Measurements from ENCODE around the gene IFT25.

Gene IFT25

GRCh38 chr1:53927376-53927881 is 18.1 kb downstream of the IFT25 start:
- DNase-seq (ENCODE audit: low spot score), result no peak

- no peak for DNase-seq (ENCODE audit: low spot score)
These were observed 25.8 kb downstream of the IFT25 start for GRCh38 chr1:53919675-53920066.

GRCh38 chr1:53918343-53918742 is 27.2 kb downstream of the IFT25 start:
- no peak for DNase-seq (ENCODE audit: low spot score)

GRCh38 chr1:53913352-53914033 is 32.0 kb downstream of the IFT25 start:
- DNase-seq (ENCODE audit: low spot score), result no peak

- DNase-seq (ENCODE audit: low spot score), result no peak
These were observed 34.1 kb downstream of the IFT25 start for GRCh38 chr1:53911442-53911841.

DNA sequence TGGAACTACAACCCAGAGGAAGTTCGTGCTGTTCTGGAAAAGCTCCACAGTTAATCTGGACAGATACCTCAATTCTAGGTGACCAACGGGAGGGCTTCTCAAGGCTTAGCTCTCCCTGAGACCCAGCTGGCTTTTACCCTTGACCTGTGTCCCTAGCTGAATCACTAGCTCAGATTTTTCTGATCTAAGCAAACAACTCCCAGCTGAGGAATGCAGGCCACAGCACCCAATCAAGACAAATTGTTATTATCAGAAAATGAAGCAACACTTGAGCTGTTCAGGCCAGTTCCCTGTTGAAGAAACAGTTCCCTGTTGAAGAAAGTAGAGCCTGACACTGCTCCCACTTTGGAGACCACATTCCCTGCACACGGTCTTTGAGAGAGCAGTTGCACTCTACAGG is 35.6 kb downstream of the IFT25 start:
- DNase-seq (ENCODE audit: low spot score), result no peak

GRCh38 chr1:53906121-53906520 is 39.4 kb downstream of the IFT25 start:
- no peak for DNase-seq (ENCODE audit: low spot score)

- no peak for DNase-seq (ENCODE audit: low spot score)
These were observed 40.0 kb downstream of the IFT25 start for GRCh38 chr1:53905509-53905908.

DNA sequence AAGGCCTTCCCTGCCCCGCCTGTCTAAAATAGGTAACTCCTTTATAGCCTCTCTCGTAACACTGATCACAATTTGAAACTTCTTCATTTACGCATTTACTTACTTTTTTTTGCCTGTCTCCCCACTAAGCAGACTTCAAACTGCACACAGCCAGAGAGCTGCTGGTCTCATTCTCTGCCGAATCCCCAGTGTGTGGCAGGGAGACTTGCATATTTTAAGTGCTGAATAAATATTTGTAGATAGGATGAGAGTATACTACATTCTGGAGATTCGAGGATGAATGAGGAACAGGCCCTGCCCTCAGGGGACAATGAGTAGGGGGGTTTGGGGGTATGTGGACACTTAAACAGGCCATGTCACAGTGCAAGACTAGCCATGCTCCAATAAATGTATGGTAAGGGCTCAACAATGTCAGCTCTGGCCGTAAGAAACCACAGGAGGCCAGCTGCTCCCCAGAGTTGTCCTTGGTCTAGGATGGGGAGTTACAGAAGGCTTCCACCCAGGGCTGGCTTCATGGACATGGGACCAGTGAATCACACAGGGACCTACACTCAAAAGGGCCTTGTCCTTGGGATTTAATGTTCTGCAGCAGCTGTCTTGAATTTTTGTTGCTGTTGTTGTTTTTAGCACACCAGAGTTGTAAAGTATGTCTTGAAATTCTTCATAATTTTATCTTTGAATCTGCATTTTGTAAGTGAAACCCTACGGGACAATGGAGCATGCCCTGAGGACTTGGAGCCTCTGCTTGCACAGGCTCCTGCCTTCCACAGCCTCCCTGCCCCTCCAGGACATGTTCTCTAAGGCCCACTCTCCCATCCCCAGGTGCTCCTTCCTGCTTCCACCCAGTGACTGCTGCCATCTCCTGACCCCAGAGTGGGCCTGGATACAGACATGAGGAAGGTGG is 43.0 kb downstream of the IFT25 start:
- DNase-seq (ENCODE audit: low spot score), result no peak

DNA sequence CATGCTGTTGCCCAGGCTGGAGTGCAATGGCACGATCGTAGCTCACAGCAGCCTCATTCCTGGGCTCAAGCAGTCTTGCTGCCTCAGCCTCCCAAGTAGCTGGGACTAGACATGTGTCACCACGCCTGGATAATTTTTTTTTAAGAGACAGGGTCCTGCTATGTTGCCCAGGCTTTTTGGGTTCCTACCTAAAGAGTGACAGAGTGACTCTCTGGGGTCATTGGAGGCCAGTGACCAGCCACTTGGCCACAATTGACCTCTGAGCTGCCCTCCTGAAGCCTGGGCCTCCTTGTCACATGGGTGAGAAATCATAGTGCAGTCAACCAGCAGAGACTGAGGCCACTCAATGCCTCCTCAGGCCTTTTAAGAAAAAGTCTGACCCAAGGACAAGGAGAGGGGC is 45.8 kb downstream of the IFT25 start:
- DNase-seq (ENCODE audit: low spot score), result no peak

DNA sequence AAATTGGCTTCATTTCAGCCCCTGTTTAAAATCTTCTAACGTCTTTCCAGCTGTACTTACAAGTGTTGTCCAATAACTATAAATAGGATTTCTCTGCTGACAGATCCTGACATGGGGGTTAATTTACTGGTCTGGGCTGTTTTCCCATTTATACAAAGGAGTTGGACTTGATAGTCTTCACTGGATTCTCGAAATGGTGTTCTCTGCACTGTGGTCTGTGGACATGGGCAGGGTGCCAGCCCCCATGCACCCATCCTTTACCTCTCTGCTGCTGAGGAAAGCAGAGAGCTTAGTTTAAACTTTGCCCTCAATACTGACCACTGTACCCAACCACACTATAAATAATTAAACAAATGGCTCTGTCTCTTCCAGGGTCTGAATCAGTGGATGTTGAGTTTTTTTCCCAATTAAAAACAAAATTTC is 46.3 kb downstream of the IFT25 start:
- DNase-seq (ENCODE audit: low spot score), result no peak

GRCh38 chr1:53896635-53897229 is 48.8 kb downstream of the IFT25 start:
- no peak for DNase-seq (ENCODE audit: low spot score)

DNA sequence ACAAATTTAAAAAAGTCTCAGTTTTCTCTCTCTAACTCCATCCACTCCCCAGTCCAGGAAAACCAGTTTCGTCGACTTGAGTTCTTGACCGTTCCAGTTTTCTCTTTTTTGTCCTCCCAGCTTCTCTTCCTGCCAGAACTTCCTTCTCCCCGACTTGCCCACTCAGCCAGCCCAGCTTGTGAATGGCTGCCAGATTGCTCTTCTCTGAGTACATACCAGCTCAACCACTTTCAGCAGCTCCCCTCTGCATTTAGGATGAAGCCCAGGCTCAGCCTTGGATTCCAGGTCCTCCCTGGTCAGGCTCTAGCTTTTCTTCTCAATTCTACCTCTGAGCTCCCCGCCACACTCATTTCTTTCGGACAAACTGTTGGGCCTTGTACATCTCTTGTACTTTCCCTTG is 50.1 kb downstream of the IFT25 start:
- no peak for DNase-seq (ENCODE audit: low spot score)

GRCh38 chr1:53894644-53895043 is 50.9 kb downstream of the IFT25 start:
- DNase-seq (ENCODE audit: low spot score), result no peak

- DNase-seq (ENCODE audit: low spot score), result no peak
These were observed 51.4 kb downstream of the IFT25 start, which contains the start of gene DIO1 for GRCh38 chr1:53893999-53894636. Gene DIO1, plus strand, starts transcription at chr1:53894187. Its CDS starts 24 bp downstream, at chr1:53894211.

GRCh38 chr1:53892911-53893310 is 52.6 kb downstream of the IFT25 start:
- DNase-seq (ENCODE audit: low spot score), result no peak

DNA sequence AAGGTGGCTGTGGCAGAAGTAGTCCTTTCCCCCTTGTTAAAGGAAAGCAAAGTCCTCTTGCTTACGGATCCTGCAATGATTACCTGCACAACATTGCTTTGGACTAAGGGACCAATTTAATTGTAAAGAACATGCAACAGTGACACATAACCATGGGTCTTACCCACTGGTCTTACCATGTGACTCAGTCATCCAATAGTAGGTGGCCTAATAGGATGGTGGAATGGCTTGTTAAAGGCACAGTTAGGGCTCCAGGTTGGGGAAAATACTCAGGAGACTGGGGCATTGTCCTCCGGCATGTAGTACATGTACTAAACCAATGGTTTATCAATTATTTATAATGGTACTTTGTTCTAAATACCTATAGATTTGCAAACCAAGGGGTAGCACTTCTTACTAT is 53.8 kb downstream of the IFT25 start:
- DNase-seq (ENCODE audit: low spot score), result no peak

- no peak for DNase-seq (ENCODE audit: low spot score)
These were observed 54.5 kb downstream of the IFT25 start for GRCh38 chr1:53891018-53891417.

GRCh38 chr1:53890522-53890941 is 55.0 kb downstream of the IFT25 start:
- DNase-seq (ENCODE audit: low spot score), result no peak

- peak; percentile 89 for DNase-seq (ENCODE audit: low spot score)
These were observed 55.9 kb downstream of the IFT25 start, which contains the start of gene YIPF1 for GRCh38 chr1:53889304-53890298. Gene YIPF1, minus strand, starts transcription at chr1:53889797. Its CDS starts 860 bp downstream, at chr1:53888937.

- no peak for DNase-seq (ENCODE audit: low spot score)
These were observed 56.8 kb downstream of the IFT25 start for GRCh38 chr1:53888681-53889080.
